ENCODE data around the gene A4GNT. TPM values are rescaled to one million over a fixed set of nuclear protein-coding genes. Genes with fewer than 3 reads are reported as not detected.

A4GNT gene
- polyA plus RNA-seq, 1 donor from 2014 or later = not detected

GRCh38 chr3:138139691-138140090, 7.5 kb upstream of the A4GNT start:
- no peaks in the 10 kb centered on the region for H3K9me3 ChIP-seq (ENCODE audit: low read length)
- H3K9me2 ChIP-seq (ENCODE audit: insufficient read depth, low read length) = no peaks in the 10 kb centered on the region
- H3K36me3 ChIP-seq (ENCODE audit: insufficient read depth, low read length) = no peaks in the 10 kb centered on the region
- TF ChIP-seq REST (IDR thresholded peaks at IDR 0.05; ENCODE audit: borderline replicate concordance) (no peak), TAF1 (IDR thresholded peaks at IDR 0.05; ENCODE audit: low read depth) (no peak), POLR2AphosphoS5 (IDR thresholded peaks at IDR 0.05) (no peak), RAD21 (conservative IDR thresholded peaks at IDR 0.05) (no peak), EZH2 (IDR thresholded peaks at IDR 0.05; ENCODE audit: borderline replicate concordance, insufficient read depth, low read length, poor library complexity, severe bottlenecking) (no peak), EP300 (conservative IDR thresholded peaks at IDR 0.05; ENCODE audit: poor library complexity, severe bottlenecking) (no peak), MXI1 (conservative IDR thresholded peaks at IDR 0.05; ENCODE audit: poor library complexity, severe bottlenecking) (no peak), SMC3 (conservative IDR thresholded peaks at IDR 0.05; ENCODE audit: poor library complexity) (no peak)
- TF ChIP-seq, protein P1, sequence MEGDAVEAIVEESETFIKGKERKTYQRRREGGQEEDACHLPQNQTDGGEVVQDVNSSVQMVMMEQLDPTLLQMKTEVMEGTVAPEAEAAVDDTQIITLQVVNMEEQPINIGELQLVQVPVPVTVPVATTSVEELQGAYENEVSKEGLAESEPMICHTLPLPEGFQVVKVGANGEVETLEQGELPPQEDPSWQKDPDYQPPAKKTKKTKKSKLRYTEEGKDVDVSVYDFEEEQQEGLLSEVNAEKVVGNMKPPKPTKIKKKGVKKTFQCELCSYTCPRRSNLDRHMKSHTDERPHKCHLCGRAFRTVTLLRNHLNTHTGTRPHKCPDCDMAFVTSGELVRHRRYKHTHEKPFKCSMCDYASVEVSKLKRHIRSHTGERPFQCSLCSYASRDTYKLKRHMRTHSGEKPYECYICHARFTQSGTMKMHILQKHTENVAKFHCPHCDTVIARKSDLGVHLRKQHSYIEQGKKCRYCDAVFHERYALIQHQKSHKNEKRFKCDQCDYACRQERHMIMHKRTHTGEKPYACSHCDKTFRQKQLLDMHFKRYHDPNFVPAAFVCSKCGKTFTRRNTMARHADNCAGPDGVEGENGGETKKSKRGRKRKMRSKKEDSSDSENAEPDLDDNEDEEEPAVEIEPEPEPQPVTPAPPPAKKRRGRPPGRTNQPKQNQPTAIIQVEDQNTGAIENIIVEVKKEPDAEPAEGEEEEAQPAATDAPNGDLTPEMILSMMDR (IDR thresholded peaks at IDR 0.05; ENCODE audit: poor library complexity, severe bottlenecking) = no peak
- H2AFZ ChIP-seq (ENCODE audit: low read depth, low read length) = no peak overlapping the region
- no peak overlapping the region for H3K4me3 ChIP-seq (ENCODE audit: low read length)
- no peak overlapping the region for H3K4me2 ChIP-seq (ENCODE audit: low read length)
- H3F3A ChIP-seq (ENCODE audit: insufficient read depth, low read length, poor library complexity, severe bottlenecking) = no peaks in the 10 kb centered on the region
- no peaks in the 10 kb centered on the region for H3K27me3 ChIP-seq (ENCODE audit: insufficient read depth, low read depth, low read length)
- H4K20me1 ChIP-seq (ENCODE audit: insufficient read depth) = no peaks in the 10 kb centered on the region
- no peaks in the 10 kb centered on the region for H3K79me2 ChIP-seq (replicated peaks; ENCODE audit: insufficient read depth, low read length)
- no peak overlapping the region for H3K9ac ChIP-seq (ENCODE audit: low read length)
- H3K27ac ChIP-seq (ENCODE audit: low read length) = no peak overlapping the region

GRCh38 chr3:138137861-138138260, 5.7 kb upstream of the A4GNT start:
- Histone ChIP-seq H3K4me3 (ENCODE audit: low read length) (no peak overlapping the region), H3K4me2 (ENCODE audit: low read length) (no peak overlapping the region), H3K9me2 (ENCODE audit: insufficient read depth, low read length) (no peaks in the 10 kb centered on the region), H3F3A (ENCODE audit: insufficient read depth, low read length, poor library complexity, severe bottlenecking) (no peaks in the 10 kb centered on the region), H3K9ac (ENCODE audit: low read length) (no peak overlapping the region), H2AFZ (ENCODE audit: low read depth, low read length) (no peak overlapping the region), H3K27ac (ENCODE audit: low read length) (no peak overlapping the region), H3K27me3 (ENCODE audit: insufficient read depth, low read depth, low read length) (no peaks in the 10 kb centered on the region), H3K9me3 (ENCODE audit: low read length) (no peaks in the 10 kb centered on the region), H4K20me1 (ENCODE audit: insufficient read depth) (no peaks in the 10 kb centered on the region), H3K79me2 (replicated peaks; ENCODE audit: insufficient read depth, low read length) (no peaks in the 10 kb centered on the region), H3K36me3 (ENCODE audit: insufficient read depth, low read length) (no peaks in the 10 kb centered on the region)
- TF ChIP-seq, protein P1 (IDR thresholded peaks at IDR 0.05; ENCODE audit: poor library complexity, severe bottlenecking) = no peak
- TF ChIP-seq RAD21 (conservative IDR thresholded peaks at IDR 0.05) = no peak
- no peak for TF ChIP-seq EP300 (conservative IDR thresholded peaks at IDR 0.05; ENCODE audit: poor library complexity, severe bottlenecking)
- TF ChIP-seq TAF1 (IDR thresholded peaks at IDR 0.05; ENCODE audit: low read depth) = no peak
- no peak for TF ChIP-seq POLR2AphosphoS5 (IDR thresholded peaks at IDR 0.05)
- no peak for TF ChIP-seq REST (IDR thresholded peaks at IDR 0.05; ENCODE audit: borderline replicate concordance)
- TF ChIP-seq SMC3 (conservative IDR thresholded peaks at IDR 0.05; ENCODE audit: poor library complexity) = no peak
- TF ChIP-seq EZH2 (IDR thresholded peaks at IDR 0.05; ENCODE audit: borderline replicate concordance, insufficient read depth, low read length, poor library complexity, severe bottlenecking) = no peak
- no peak for TF ChIP-seq MXI1 (conservative IDR thresholded peaks at IDR 0.05; ENCODE audit: poor library complexity, severe bottlenecking)

Data from neural cell (in vitro differentiated cells).